Endothelial cell of umbilical vein (primary cell): Measurements from ENCODE around the gene DHRS9. TPM values are rescaled to one million over a fixed set of nuclear protein-coding genes. Genes with fewer than 3 reads are reported as not detected.

Source experiments
- BruUV-seq: library from RNA; stranded (reverse); fragments of 400-500 nt; replicated peaks from 2 replicates; lab custom pipeline; 2021; lab: Mats Ljungman, UMichigan
- CTCF ChIA-PET: fragments of 300-600, 350-600 bp; sonication (Branson Sonifier 250); formaldehyde crosslinking; loops from one replicate; lab custom pipeline; 2021; ENCODE audit warnings: antibody characterized with exemption, inconsistent platforms; lab: Charles Lee
- POLR2A ChIA-PET: fragments of 300-600, 350-600 bp; sonication (Branson Sonifier 250); formaldehyde crosslinking; loops from one replicate; lab custom pipeline; 2021; ENCODE audit warnings: antibody characterized with exemption, inconsistent platforms; lab: Charles Lee
- DNase-seq: peaks from one replicate; pipeline ENCODE4 v3.0.0-alpha.2; 2011; ENCODE audit warnings: low read depth, low spot score
- FAIRE-seq: peaks from 2 replicates; lab custom pipeline; 2011; peaks lifted over from hg19 to GRCh38; lab: Jason Lieb, UNC
- H2AFZ ChIP-seq: 2 replicates; pipeline ENCODE4 v1.6.0; 2012; ENCODE audit warnings: low read depth, low read length, control low read depth, inconsistent platforms
- H3K27ac ChIP-seq: 2 replicates; pipeline ENCODE4 v1.5.1; 2011; ENCODE audit warnings: low read depth, mild to moderate bottlenecking, control low read depth, low read length, moderate library complexity; ENCODE audit not compliant: insufficient read depth
- H3K27me3 ChIP-seq, 2 experiments: 2 replicates each; pipeline versions ENCODE4 v1.6.0 to v1.6.1; 2011; ENCODE audit warnings: low read length in 2 of 2, mixed read lengths in 1 of 2; ENCODE audit not compliant: control insufficient read depth in 2 of 2, insufficient read depth in 2 of 2
- H3K36me3 ChIP-seq, 2 experiments: 2 replicates in 1 of 2; 3 replicates in 1 of 2; pipeline ENCODE4 v1.5.1; 2011; ENCODE audit warnings: low read length in 2 of 2, mild to moderate bottlenecking in 1 of 2, moderate library complexity in 1 of 2; ENCODE audit not compliant: control insufficient read depth in 2 of 2, insufficient read depth in 2 of 2; ENCODE audit errors: extremely low read depth in 1 of 2
- H3K4me1 ChIP-seq: 3 replicates; pipeline ENCODE4 v1.5.1; 2011; ENCODE audit warnings: mild to moderate bottlenecking, low read length; ENCODE audit not compliant: control insufficient read depth, insufficient read depth; ENCODE audit errors: extremely low read depth
- H3K4me2 ChIP-seq: 2 replicates; pipeline ENCODE4 v1.6.1; 2011; ENCODE audit warnings: low read length, control low read depth, mixed read lengths; ENCODE audit not compliant: insufficient read depth
- H3K4me3 ChIP-seq, 3 experiments: fragments of 200-600 bp in 1 of 3; sonication (generic), shearing (Covaris generic) in 1 of 3; replicated peaks in 1 of 3; 2 replicates each; pipeline ENCODE4 v1.5.1; 2011 to 2016; ENCODE audit warnings: control low read depth in 3 of 3, low read length in 3 of 3, mild to moderate bottlenecking in 2 of 3, inconsistent platforms in 1 of 3, low read depth in 1 of 3, moderate library complexity in 1 of 3; ENCODE audit not compliant: insufficient read depth in 1 of 3
- H3K79me2 ChIP-seq: 2 replicates; pipeline ENCODE4 v1.6.0; 2012; ENCODE audit warnings: low read length, inconsistent platforms; ENCODE audit not compliant: control insufficient read depth, insufficient read depth
- H3K9ac ChIP-seq: replicated peaks from 2 replicates; pipeline ENCODE3; 2011; ENCODE audit warnings: low read length, control low read depth; ENCODE audit not compliant: insufficient read depth; ENCODE audit errors: extremely low read depth
- H3K9me1 ChIP-seq: replicated peaks from 3 replicates; pipeline ENCODE4 v1.6.0; 2011; ENCODE audit warnings: mild to moderate bottlenecking, low read length; ENCODE audit not compliant: control insufficient read depth, insufficient read depth; ENCODE audit errors: extremely low read depth
- H3K9me3 ChIP-seq: replicated peaks from 2 replicates; pipeline ENCODE4 v1.5.1; 2012; ENCODE audit warnings: low read length, inconsistent platforms; ENCODE audit not compliant: control insufficient read depth, insufficient read depth
- H4K20me1 ChIP-seq: replicated peaks from 2 replicates; pipeline ENCODE3; 2011; ENCODE audit warnings: mild to moderate bottlenecking, low read length; ENCODE audit not compliant: control insufficient read depth, insufficient read depth; ENCODE audit errors: extremely low read depth
- EZH2 ChIP-seq: IDR thresholded peaks from 2 replicates; pipeline ENCODE4 v1.6.1; 2012; ENCODE audit warnings: borderline replicate concordance, low read depth, mild to moderate bottlenecking, moderate library complexity, low read length, inconsistent platforms; ENCODE audit not compliant: severe bottlenecking
- FOS ChIP-seq: IDR thresholded peaks from 2 replicates; pipeline ENCODE4 v1.6.1; 2011; ENCODE audit warnings: mild to moderate bottlenecking, low read length, moderate library complexity, borderline replicate concordance; ENCODE audit not compliant: insufficient read depth
- GATA2 ChIP-seq: IDR thresholded peaks from 2 replicates; pipeline ENCODE4 v1.7.0; 2011; ENCODE audit warnings: low read depth, mild to moderate bottlenecking, moderate library complexity, mixed read lengths, low read length; ENCODE audit not compliant: insufficient read length, insufficient read depth
- JUN ChIP-seq: IDR thresholded peaks from 2 replicates; pipeline ENCODE4 v1.6.1; 2011; ENCODE audit warnings: borderline replicate concordance, low read depth; ENCODE audit not compliant: insufficient read length, insufficient read depth
- MYC ChIP-seq: IDR thresholded peaks from one replicate; pipeline ENCODE4 v1.6.1; 2011; ENCODE audit warnings: mild to moderate bottlenecking, low read depth, low read length
- POLR2A ChIP-seq: IDR thresholded peaks from 2 replicates; pipeline ENCODE4 v1.6.1; 2012; ENCODE audit warnings: low read depth, mild to moderate bottlenecking, control low read depth, low read length
- POLR2AphosphoS5 ChIP-seq: IDR thresholded peaks from 2 replicates; pipeline ENCODE4 v1.6.1; 2012; ENCODE audit warnings: low read depth, mild to moderate bottlenecking, control low read depth, low read length, moderate library complexity; ENCODE audit not compliant: insufficient read depth
- dilution Hi-C: fragments of 300-500 bp; cut with MboI; formaldehyde crosslinking; loops from one replicate; pipeline ENCODE4 v1.15.0; 2019; ENCODE audit warnings: low sequenced_read_pairs; ENCODE audit not compliant: extremely low pct_ligation_motif_present
- intact Hi-C: fragments of 100-400 bp; cut with micrococcal nuclease; formaldehyde crosslinking; loops from one replicate; pipeline ENCODE4 v1.10.0; 2022
- polyA plus RNA-seq, 4 experiments: library from polyadenylated mRNA; depleted of rRNA in 3 of 4; stranded (reverse) in 3 of 4; unstranded in 1 of 4; fragments of >200 nt; gene quantifications; 2 replicates each; pipeline versions ENCODE4 v1.2.1 to v1.2.3, GENCODE V29; 2011 to 2012; ENCODE audit warnings: missing spikeins in 1 of 4
- total RNA-seq: library from RNA; stranded (reverse); gene quantifications from 2 replicates; pipeline ENCODE4 v1.2.3, GENCODE V29; 2021
- TF ChIP-seq, protein P1 (sequence below), 2 donors: IDR thresholded peaks; 1 replicate in 1 of 2; 2 replicates in 1 of 2; pipeline ENCODE4 v1.5.1; 2011; ENCODE audit warnings: low read length in 2 of 2, mild to moderate bottlenecking in 2 of 2, moderate library complexity in 2 of 2, control low read depth in 1 of 2, inconsistent platforms in 1 of 2, low read depth in 1 of 2; ENCODE audit not compliant: insufficient read depth in 1 of 2; ENCODE audit errors: extremely low read depth in 1 of 2
- TF ChIP-seq, protein P2 (sequence below): IDR thresholded peaks from 2 replicates; pipeline ENCODE4 v1.6.1; 2011; ENCODE audit not compliant: insufficient read depth, insufficient read length

DHRS9 gene
- total and polyA plus RNA-seq, 2 donors (not counting 3 experiments of a cell fraction or from before 2014, with no cell fraction given): 0.40 TPM; not detected in 1

DNA sequence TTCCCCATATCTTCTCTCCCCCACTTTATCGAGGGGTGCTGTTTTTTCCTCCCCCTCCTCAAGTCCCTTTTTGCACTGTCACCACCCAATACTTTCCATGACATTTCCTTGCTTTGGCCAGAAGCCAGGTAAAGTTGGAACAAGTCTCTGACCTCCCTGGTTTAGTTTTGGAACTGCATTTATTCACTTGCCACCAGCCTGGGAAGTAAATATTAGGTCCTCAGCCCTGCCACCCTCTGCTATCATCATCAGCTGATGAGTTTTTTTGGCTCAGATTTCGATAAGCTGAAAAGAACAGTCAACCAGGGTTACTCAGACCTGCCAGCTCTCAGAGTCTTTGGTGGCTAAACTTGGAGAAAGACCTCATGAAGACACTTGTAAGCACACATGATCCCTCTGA, 47.0 kb downstream of the DHRS9 start:
- no peaks in the 10 kb centered on the region for H3K9me1 ChIP-seq
- no peak overlapping the region for H2AFZ ChIP-seq
- no peaks in the 10 kb centered on the region for H3K79me2 ChIP-seq
- no TSS peak for BruUV-seq
- H3K4me3 ChIP-seq: no peak overlapping the region
- no peaks in the 10 kb centered on the region for H4K20me1 ChIP-seq
- ChIA-PET CTCF (interaction anchor here (1.6 to 5.2 kb wide), 3 partner anchors 15 to 106 kb away, joined by 5 to 28 read pairs (median 16); no protein-coding TSS in a partner anchor), POLR2A (no interaction called here)
- H3K9ac ChIP-seq: no peak overlapping the region
- no peaks in the 10 kb centered on the region for H3K27me3 ChIP-seq
- DNase-seq: no peak
- TF ChIP-seq MYC: no peak
- TF ChIP-seq POLR2AphosphoS5: no peak
- TF ChIP-seq, protein P1, sequence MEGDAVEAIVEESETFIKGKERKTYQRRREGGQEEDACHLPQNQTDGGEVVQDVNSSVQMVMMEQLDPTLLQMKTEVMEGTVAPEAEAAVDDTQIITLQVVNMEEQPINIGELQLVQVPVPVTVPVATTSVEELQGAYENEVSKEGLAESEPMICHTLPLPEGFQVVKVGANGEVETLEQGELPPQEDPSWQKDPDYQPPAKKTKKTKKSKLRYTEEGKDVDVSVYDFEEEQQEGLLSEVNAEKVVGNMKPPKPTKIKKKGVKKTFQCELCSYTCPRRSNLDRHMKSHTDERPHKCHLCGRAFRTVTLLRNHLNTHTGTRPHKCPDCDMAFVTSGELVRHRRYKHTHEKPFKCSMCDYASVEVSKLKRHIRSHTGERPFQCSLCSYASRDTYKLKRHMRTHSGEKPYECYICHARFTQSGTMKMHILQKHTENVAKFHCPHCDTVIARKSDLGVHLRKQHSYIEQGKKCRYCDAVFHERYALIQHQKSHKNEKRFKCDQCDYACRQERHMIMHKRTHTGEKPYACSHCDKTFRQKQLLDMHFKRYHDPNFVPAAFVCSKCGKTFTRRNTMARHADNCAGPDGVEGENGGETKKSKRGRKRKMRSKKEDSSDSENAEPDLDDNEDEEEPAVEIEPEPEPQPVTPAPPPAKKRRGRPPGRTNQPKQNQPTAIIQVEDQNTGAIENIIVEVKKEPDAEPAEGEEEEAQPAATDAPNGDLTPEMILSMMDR (IDR thresholded peaks at IDR 0.05; ENCODE audit: extremely low read depth in 1 of 2, insufficient read depth in 1 of 2, low read depth in 1 of 2, low read length in 2 of 2): no peak
- TF ChIP-seq, protein P2, sequence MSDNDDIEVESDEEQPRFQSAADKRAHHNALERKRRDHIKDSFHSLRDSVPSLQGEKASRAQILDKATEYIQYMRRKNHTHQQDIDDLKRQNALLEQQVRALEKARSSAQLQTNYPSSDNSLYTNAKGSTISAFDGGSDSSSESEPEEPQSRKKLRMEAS: no peak
- no peak for TF ChIP-seq FOS
- no peak for TF ChIP-seq EZH2
- no peak for TF ChIP-seq GATA2
- TF ChIP-seq POLR2A: no peak
- no peak for TF ChIP-seq JUN
- H3K4me2 ChIP-seq: no peak overlapping the region
- H3K27ac ChIP-seq: no peak overlapping the region
- FAIRE-seq: no peak
- intact Hi-C loops (no loop called here), dilution Hi-C loops (no loop called here)
- H3K4me1 ChIP-seq: no peaks in the 10 kb centered on the region
- H3K36me3 ChIP-seq: no peaks in the 10 kb centered on the region
- no peaks in the 10 kb centered on the region for H3K9me3 ChIP-seq
